GM12892 (cell line): ENCODE measurements around the gene PAPSS1.

Source experiments
- DNase-seq: peaks from one replicate; pipeline ENCODE4 v3.0.0; 2011; ENCODE audit not compliant: insufficient read length
- FAIRE-seq: peaks from 2 replicates; lab custom pipeline; 2011; peaks lifted over from hg19 to GRCh38; lab: Jason Lieb, UNC
- POLR2A ChIP-seq: IDR thresholded peaks from 2 replicates; pipeline ENCODE4 v1.6.1; 2011; ENCODE audit warnings: low read depth, low read length, control low read depth
- POLR2AphosphoS5 ChIP-seq: IDR thresholded peaks from 2 replicates; pipeline ENCODE4 v1.6.1; 2011; ENCODE audit warnings: low read depth, low read length, control low read depth
- TAF1 ChIP-seq: IDR thresholded peaks from 2 replicates; pipeline ENCODE4 v1.6.1; 2011; ENCODE audit warnings: low read depth, mild to moderate bottlenecking, control low read depth, low read length, borderline replicate concordance

Gene PAPSS1

DNA sequence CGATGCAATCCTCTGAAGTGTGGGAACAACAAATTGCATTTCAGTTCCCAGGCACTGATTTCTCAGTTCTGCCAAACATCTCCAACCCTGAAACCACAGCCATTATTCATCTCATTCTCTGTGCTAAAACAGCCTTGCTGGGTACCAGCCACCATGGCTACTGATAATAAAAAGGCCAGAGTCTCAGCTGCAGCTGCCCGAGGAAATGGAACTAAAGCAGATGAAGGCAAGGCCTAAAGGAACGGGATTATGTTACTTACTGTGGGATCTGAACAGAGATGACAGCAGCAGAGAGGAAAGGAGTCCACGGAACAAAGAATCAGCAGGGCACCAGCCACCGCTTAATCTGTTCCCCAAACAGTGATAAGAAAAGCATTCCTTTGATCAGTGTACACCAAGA is 155.7 kb downstream of the PAPSS1 start:
- DNase-seq (no peak), FAIRE-seq (no peak)
- TF ChIP-seq TAF1, result no peak
- TF ChIP-seq POLR2AphosphoS5, result no peak
- no peak for TF ChIP-seq POLR2A
